Neural cell (in vitro differentiated cells): Measurements from ENCODE around the gene MAEA.

Experiments used
- EP300 ChIP-seq: fragments of 450-650 bp; conservative IDR thresholded peaks from 2 replicates; pipeline ENCODE4 v1.6.1; 2014; ENCODE audit warnings: antibody characterized with exemption, mild to moderate bottlenecking, moderate library complexity; ENCODE audit not compliant: poor library complexity, severe bottlenecking
- EZH2 ChIP-seq: fragments of 200-600, 300-800 bp; shearing (Covaris generic), sonication (generic); IDR thresholded peaks from 2 replicates; pipeline ENCODE4 v1.6.1; 2014; ENCODE audit warnings: antibody characterized with exemption, low read length, borderline replicate concordance, mild to moderate bottlenecking; ENCODE audit not compliant: insufficient read depth, poor library complexity, severe bottlenecking
- MXI1 ChIP-seq: fragments of 450-650 bp; conservative IDR thresholded peaks from 2 replicates; pipeline ENCODE4 v1.6.1; 2014; ENCODE audit warnings: antibody characterized with exemption, mild to moderate bottlenecking; ENCODE audit not compliant: poor library complexity, severe bottlenecking
- POLR2AphosphoS5 ChIP-seq: IDR thresholded peaks from 2 replicates; pipeline ENCODE4 v1.6.1; 2012
- RAD21 ChIP-seq: fragments of 450-650 bp; conservative IDR thresholded peaks from 2 replicates; pipeline ENCODE4 v1.6.1; 2014; ENCODE audit warnings: antibody characterized with exemption, mild to moderate bottlenecking, moderate library complexity
- TAF1 ChIP-seq: IDR thresholded peaks from 2 replicates; pipeline ENCODE4 v1.6.1; 2012; ENCODE audit warnings: low read depth
- TF ChIP-seq, protein P1 (sequence below): fragments of 450-650 bp; IDR thresholded peaks from 2 replicates; pipeline ENCODE4 v1.5.1; 2014; ENCODE audit warnings: antibody characterized with exemption, mild to moderate bottlenecking, moderate library complexity; ENCODE audit not compliant: poor library complexity, severe bottlenecking
- TF ChIP-seq, protein P2 (sequence below): IDR thresholded peaks from 2 replicates; pipeline ENCODE4 v1.6.1; 2012; ENCODE audit warnings: borderline replicate concordance

DNA sequence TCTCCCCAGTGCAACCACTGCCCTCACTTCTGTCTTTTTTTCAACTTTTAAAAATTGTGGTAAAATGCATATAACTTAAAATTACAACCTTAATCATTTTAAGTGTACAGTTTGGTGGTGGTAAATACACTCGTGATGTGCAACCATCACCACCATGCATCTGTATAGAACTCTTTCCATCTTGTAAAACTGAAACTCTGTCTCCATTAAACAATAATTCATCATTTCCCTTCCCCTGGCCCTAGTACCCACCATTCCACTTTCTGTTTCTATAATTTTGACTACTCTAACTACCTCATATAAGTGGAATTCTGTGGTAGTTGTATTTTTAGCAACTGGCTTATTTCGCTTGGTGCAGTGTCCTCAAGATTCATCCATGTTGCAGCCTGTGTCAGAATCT is 34.0 kb upstream of the MAEA start:
- TF ChIP-seq, protein P1, sequence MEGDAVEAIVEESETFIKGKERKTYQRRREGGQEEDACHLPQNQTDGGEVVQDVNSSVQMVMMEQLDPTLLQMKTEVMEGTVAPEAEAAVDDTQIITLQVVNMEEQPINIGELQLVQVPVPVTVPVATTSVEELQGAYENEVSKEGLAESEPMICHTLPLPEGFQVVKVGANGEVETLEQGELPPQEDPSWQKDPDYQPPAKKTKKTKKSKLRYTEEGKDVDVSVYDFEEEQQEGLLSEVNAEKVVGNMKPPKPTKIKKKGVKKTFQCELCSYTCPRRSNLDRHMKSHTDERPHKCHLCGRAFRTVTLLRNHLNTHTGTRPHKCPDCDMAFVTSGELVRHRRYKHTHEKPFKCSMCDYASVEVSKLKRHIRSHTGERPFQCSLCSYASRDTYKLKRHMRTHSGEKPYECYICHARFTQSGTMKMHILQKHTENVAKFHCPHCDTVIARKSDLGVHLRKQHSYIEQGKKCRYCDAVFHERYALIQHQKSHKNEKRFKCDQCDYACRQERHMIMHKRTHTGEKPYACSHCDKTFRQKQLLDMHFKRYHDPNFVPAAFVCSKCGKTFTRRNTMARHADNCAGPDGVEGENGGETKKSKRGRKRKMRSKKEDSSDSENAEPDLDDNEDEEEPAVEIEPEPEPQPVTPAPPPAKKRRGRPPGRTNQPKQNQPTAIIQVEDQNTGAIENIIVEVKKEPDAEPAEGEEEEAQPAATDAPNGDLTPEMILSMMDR: no peak
- no peak for TF ChIP-seq EP300
- no peak for TF ChIP-seq EZH2
- no peak for TF ChIP-seq POLR2AphosphoS5
- no peak for TF ChIP-seq RAD21
- TF ChIP-seq, protein P2, sequence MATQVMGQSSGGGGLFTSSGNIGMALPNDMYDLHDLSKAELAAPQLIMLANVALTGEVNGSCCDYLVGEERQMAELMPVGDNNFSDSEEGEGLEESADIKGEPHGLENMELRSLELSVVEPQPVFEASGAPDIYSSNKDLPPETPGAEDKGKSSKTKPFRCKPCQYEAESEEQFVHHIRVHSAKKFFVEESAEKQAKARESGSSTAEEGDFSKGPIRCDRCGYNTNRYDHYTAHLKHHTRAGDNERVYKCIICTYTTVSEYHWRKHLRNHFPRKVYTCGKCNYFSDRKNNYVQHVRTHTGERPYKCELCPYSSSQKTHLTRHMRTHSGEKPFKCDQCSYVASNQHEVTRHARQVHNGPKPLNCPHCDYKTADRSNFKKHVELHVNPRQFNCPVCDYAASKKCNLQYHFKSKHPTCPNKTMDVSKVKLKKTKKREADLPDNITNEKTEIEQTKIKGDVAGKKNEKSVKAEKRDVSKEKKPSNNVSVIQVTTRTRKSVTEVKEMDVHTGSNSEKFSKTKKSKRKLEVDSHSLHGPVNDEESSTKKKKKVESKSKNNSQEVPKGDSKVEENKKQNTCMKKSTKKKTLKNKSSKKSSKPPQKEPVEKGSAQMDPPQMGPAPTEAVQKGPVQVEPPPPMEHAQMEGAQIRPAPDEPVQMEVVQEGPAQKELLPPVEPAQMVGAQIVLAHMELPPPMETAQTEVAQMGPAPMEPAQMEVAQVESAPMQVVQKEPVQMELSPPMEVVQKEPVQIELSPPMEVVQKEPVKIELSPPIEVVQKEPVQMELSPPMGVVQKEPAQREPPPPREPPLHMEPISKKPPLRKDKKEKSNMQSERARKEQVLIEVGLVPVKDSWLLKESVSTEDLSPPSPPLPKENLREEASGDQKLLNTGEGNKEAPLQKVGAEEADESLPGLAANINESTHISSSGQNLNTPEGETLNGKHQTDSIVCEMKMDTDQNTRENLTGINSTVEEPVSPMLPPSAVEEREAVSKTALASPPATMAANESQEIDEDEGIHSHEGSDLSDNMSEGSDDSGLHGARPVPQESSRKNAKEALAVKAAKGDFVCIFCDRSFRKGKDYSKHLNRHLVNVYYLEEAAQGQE: no peak
- TF ChIP-seq TAF1: no peak
- TF ChIP-seq MXI1: no peak
